ENCODE results near the gene DLX1.

DLX1 gene

GRCh38 chr2:172079838-172080640 lies 5.3 kb upstream of the DLX1 start:
- Histone ChIP-seq H3K27ac (ENCODE audit: poor library complexity, severe bottlenecking) (no peak overlapping the region), H3K4me3 (ENCODE audit: severe bottlenecking) (no peak overlapping the region), H3K9me3 (ENCODE audit: severe bottlenecking) (no peaks in the 10 kb centered on the region), H3K4me1 (ENCODE audit: insufficient read depth, poor library complexity, severe bottlenecking) (peaks cover 4% of the 10 kb centered on the region), H3K36me3 (ENCODE audit: low read depth) (no peaks in the 10 kb centered on the region), H3K27me3 (ENCODE audit: insufficient read depth, poor library complexity, severe bottlenecking) (peaks cover 15% of the 10 kb centered on the region)
- TF ChIP-seq, protein P1, sequence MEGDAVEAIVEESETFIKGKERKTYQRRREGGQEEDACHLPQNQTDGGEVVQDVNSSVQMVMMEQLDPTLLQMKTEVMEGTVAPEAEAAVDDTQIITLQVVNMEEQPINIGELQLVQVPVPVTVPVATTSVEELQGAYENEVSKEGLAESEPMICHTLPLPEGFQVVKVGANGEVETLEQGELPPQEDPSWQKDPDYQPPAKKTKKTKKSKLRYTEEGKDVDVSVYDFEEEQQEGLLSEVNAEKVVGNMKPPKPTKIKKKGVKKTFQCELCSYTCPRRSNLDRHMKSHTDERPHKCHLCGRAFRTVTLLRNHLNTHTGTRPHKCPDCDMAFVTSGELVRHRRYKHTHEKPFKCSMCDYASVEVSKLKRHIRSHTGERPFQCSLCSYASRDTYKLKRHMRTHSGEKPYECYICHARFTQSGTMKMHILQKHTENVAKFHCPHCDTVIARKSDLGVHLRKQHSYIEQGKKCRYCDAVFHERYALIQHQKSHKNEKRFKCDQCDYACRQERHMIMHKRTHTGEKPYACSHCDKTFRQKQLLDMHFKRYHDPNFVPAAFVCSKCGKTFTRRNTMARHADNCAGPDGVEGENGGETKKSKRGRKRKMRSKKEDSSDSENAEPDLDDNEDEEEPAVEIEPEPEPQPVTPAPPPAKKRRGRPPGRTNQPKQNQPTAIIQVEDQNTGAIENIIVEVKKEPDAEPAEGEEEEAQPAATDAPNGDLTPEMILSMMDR (IDR thresholded peaks at IDR 0.05; ENCODE audit: poor library complexity, severe bottlenecking), result no peak
- DNase-seq (ENCODE audit: low spot score), result no peak
- no peak for ATAC-seq (ENCODE audit: low read depth)

DNA sequence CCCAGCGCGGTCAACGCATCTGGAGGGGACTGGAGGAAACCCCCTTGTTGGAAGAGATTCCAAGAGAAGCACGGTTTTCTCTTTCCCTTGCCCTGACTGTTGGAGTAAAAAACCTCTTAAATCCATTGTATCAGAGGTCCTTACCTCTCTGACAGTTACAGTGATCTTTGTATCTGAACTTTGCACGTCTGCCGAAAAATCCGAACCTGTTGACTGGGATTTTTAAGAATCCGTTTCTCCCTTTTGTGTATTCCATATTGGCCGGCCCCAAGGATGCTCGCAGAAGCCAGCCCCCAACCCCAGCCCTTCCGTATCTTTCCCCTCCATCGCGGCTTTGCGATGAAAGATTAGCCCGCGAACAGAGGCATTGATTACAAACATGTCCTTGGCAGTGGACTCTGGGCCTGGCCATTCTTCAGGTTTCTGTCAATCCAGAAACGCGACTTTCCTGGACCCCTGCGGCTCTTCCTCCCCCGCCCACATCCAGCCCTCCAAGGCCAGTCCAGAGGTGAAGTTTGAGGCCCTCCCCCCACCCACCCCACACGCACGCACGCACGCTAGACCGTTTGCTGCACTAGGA lies 4.6 kb upstream of the DLX1 start:
- peaks cover 4% of the 10 kb centered on the region for H3K4me1 ChIP-seq (ENCODE audit: insufficient read depth, poor library complexity, severe bottlenecking)
- no peak overlapping the region for H3K27ac ChIP-seq (ENCODE audit: poor library complexity, severe bottlenecking)
- no peaks in the 10 kb centered on the region for H3K9me3 ChIP-seq (ENCODE audit: severe bottlenecking)
- DNase-seq (ENCODE audit: low spot score) (no peak), ATAC-seq (ENCODE audit: low read depth) (no peak)
- peaks cover 15% of the 10 kb centered on the region for H3K27me3 ChIP-seq (ENCODE audit: insufficient read depth, poor library complexity, severe bottlenecking)
- H3K36me3 ChIP-seq (ENCODE audit: low read depth), result no peaks in the 10 kb centered on the region
- TF ChIP-seq, protein P1 (IDR thresholded peaks at IDR 0.05; ENCODE audit: poor library complexity, severe bottlenecking), result no peak
- no peak overlapping the region for H3K4me3 ChIP-seq (ENCODE audit: severe bottlenecking)

GRCh38 chr2:172081221-172082022 lies 3.9 kb upstream of the DLX1 start:
- TF ChIP-seq, protein P1 (IDR thresholded peaks at IDR 0.05; ENCODE audit: poor library complexity, severe bottlenecking), result no peak
- no peak for DNase-seq (ENCODE audit: low spot score)
- Histone ChIP-seq H3K36me3 (ENCODE audit: low read depth) (no peaks in the 10 kb centered on the region), H3K9me3 (ENCODE audit: severe bottlenecking) (no peaks in the 10 kb centered on the region), H3K4me3 (ENCODE audit: severe bottlenecking) (no peak overlapping the region), H3K4me1 (ENCODE audit: insufficient read depth, poor library complexity, severe bottlenecking) (peaks cover 4% of the 10 kb centered on the region), H3K27me3 (ENCODE audit: insufficient read depth, poor library complexity, severe bottlenecking) (peaks cover 19% of the 10 kb centered on the region), H3K27ac (ENCODE audit: poor library complexity, severe bottlenecking) (no peak overlapping the region)
- no peak for ATAC-seq (ENCODE audit: low read depth)

DNA sequence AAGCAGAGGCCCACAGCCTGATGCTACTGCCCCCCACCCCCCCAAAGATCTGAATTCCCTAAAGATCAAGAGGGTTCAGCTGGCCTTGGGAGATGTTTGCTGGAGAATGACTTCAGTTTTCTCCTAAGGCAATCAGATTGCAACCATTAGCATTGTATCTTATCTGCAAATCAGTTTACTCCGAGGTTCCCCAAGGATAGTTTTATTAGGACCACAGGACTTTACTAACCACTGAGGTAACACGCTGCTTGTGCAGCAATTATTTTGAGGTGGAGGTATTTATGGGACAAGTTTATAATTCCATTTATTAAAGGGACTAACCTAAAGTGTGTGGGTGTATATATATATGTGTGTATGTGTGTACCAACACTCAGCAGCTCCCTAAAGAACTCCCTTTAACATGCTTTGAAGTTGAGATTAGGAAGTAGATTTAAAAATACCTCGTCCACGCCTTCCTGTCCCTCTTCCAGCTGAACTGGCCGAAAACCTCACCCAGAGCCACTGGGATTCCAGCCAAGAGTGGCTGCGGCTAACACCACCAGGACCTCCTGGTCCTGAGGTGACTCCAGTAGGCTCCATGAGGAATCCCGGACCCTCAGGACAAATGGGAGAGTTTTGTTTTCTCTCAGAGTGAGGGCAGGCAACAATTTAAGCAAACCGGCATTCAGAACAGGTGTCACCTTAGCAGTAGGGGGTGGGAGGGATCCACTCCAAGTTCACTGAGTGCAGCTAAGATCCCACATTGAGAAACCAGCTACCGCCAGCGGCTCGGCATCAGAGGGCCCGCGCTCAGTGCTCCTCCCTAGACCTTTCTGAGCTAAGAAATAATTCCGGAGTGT lies 3.0 kb upstream of the DLX1 start:
- H3K4me1 ChIP-seq (ENCODE audit: insufficient read depth, poor library complexity, severe bottlenecking), result peaks cover 4% of the 10 kb centered on the region

More for the DNA sequence above, 3.0 kb upstream of the DLX1 start:
- H3K4me3 ChIP-seq (ENCODE audit: severe bottlenecking), result no peak overlapping the region
- TF ChIP-seq, protein P1 (IDR thresholded peaks at IDR 0.05; ENCODE audit: poor library complexity, severe bottlenecking), result no peak
- ATAC-seq (ENCODE audit: low read depth) (no peak), DNase-seq (ENCODE audit: low spot score) (no peak)
- no peak overlapping the region for H3K27ac ChIP-seq (ENCODE audit: poor library complexity, severe bottlenecking)
- H3K27me3 ChIP-seq (ENCODE audit: insufficient read depth, poor library complexity, severe bottlenecking), result peaks cover 28% of the 10 kb centered on the region
- no peaks in the 10 kb centered on the region for H3K36me3 ChIP-seq (ENCODE audit: low read depth)
- no peaks in the 10 kb centered on the region for H3K9me3 ChIP-seq (ENCODE audit: severe bottlenecking)

Measured in RWPE2 (cell line).